ENCODE results near the gene STAT6.

Gene STAT6

GRCh38 chr12:57046947-57047890, 63.9 kb downstream of the STAT6 start:
- peak; percentile 79 for DNase-seq

DNA sequence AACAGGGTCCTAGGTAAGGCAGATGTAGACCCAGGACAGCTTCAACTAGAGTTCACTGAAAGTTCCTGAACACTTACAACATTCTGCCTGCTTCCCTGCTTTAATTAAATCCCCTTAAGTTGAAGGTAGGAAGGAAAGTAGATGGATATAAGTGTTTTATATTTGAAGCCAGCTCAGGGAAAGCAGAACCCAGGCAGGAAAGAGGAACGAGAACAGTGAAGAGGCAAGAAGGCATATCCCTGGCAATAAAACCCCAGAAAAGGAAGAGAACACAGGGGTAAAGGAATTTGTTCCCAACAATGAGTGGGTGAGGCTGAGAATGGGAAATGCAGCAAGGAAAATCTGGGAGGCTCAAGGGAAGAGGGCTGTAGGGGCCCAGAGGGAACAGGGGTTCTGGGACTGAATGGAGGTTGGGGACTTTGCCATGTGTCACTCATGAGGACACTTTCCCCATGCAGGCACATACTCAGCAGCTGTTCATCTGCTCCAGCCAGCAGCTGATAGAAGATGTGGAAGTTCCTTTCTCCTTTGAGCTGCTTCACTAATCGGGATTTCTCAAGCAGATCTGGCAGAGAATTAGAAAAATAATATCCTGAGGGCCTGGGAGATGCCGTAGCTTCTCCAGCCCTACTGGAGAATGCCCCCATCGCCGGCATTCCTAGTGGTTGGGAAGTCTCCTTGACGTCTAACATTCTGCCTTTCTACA, 64.9 kb downstream of the STAT6 start:
- no peak for DNase-seq
